Activated naive CD4-positive, alpha-beta T cell treated with Interleukin-2 at 50 U/mL for 16 hours (primary cell): ENCODE measurements around the gene DDRGK1.

Experiments used
- DNase-seq: peaks from one replicate; pipeline ENCODE4 v3.0.0-alpha.2; 2020

Gene DDRGK1

GRCh38 chr20:3180319-3180718, 24.2 kb downstream of the DDRGK1 start:
- no peak for DNase-seq

DNA sequence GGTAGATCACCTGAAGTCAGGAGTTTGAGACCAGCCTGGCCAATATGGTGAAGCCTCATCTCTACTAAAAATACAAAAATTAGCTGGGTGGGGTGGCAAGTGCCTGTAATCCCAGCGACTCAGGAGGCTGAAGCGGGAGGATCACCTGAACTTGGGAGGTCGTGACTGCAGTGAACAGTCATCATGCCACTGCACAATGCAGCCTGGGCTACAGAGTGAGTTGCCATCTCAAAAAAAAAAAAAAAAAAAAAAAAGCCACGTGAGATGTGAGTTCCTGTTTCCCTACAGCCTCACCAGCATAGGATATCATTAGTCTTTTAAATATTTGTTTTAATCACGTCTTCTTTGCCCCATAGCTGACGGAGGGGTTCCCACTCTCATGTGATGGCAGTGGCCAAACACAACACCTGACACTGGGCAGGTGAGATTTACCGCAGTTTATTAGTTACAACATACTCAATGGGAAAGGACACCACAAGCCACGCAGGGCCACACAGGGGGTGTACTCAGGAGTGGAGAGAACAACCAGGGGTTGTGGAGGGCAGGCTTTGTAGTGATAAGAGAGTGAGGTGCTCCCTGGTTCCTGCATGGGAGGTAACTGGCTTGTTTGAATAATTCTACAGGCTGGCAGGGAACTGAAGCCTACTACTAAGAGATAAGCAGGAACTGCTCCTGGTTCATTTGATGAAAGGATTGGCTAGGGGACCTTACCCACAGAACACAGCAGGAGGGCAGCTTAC, 26.6 kb downstream of the DDRGK1 start:
- DNase-seq: no peak

- no peak for DNase-seq
Observed at GRCh38 chr20:3175270-3175669, 29.2 kb downstream of the DDRGK1 start.

- DNase-seq: no peak
Observed at GRCh38 chr20:3174442-3175261, 29.8 kb downstream of the DDRGK1 start.

DNA sequence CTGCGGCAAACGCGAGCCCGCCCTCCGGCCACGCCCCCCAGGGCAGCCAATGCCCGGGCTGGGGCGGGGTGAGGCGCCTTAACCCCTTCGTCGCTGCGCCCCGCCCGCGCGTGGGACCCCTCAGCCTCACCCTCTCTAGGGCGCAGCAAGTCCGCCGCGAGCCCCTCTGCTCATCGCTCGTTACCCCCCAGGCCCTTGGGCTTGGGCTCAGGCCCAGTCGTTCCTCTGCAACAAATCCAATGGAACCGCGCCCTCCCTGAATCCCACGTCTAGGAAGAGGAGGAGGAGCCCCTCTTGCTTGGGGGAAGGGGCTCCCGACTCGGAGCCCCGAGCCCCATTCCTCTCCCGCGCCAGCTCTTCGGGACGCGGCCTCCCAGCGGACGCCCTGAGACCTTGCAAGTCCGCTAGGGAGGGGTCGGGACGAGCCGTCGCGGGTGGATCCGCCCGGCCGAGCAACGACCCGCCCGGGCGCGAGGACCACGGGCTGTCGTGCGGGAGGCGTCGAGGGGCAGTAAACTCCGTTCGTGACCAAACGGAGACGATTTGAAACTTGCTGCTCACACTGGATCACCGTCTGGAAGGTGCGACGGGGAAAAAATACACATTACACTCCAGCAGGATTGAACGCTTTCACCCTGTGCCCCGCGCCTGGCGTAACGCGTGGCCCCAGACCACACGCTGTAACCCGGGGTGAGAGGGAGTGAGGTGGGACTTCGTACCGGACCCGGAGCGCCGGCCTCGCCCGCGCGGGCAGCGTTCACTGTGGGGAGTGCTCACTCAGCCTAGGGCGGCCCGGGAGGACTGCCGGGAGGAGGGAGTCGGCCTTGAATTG, 30.7 kb downstream of the DDRGK1 start:
- DNase-seq: peak; percentile 92

- peak; percentile 83 for DNase-seq
Observed at GRCh38 chr20:3172933-3173609, 31.4 kb downstream of the DDRGK1 start, which contains the start of gene LZTS3. TSS of gene LZTS3 (minus strand) at chr20:3173549. CDS start at chr20:3167163, 6,386 bp downstream.

DNA sequence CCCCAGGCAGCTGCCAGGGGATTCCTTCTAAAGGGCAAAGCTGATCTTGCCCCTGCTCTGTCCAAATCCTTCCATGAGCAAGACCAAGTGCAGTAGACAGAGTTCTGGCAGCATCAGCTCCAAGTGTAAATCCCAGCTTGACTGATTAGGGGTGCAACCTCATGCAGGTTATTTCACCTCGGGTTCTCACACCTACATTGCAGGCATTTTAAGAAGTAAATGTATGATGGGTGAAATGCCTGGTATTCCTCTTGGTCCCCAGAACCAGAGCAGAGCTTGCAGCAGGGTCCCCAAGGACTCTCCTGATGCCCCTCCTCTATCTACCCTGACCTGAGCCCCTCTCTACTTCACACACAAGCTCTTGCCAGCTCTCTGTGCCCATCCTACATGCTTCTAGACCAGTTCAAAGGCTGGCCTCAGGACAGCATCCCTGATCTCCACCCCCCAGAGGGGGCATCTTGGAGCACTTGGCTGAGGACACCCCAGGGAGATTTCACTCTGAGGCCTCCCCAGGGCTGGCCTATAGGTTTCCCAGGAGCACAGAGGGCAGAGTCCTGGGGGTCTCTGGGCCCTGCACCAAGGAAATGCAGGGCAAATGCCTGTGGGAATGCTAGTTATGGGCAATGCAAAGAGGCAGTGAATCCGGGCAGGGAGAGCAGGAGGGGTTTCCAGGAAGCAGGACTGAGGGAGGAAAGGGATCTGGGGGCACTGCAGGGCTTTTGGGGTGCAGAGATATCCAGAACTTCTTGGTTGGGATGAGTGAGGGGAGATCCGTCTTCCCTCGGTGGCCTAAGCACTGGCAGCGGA, 32.2 kb downstream of the DDRGK1 start:
- no peak for DNase-seq

DNA sequence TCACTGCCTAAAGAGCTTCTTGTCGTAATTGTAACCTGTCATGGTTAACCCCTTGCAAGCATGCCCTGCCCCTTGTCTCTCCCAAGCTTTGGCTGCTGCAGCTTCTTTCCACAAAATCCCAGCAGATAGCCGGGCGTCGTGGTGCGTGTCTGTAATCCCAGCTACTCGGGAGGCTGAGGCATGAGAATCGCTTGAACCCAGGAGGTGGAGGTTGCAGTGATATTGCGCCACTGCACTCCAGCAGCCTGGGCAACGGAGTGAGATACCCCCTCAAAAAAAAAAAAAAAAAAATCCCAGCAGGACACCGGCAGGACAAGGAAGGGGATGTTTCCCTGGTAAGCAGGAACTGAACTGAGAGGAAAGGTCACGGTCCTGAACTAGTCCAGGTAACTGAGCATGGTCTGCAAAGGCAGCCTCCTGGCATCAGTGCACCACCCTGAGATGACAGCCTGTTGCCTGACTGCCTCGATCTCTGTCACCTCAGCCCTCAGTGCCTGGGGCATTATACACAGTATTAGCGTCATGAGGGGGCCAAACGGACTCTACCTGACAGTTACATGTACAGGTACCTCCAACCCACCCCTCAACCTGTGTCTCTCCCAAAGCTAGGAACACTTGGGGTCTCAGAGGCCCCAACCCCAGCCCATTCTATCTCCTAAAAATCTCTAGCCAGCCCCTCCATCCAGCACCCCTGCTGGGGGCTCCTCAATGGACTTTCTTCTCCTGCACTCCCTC, 32.9 kb downstream of the DDRGK1 start:
- no peak for DNase-seq

DNA sequence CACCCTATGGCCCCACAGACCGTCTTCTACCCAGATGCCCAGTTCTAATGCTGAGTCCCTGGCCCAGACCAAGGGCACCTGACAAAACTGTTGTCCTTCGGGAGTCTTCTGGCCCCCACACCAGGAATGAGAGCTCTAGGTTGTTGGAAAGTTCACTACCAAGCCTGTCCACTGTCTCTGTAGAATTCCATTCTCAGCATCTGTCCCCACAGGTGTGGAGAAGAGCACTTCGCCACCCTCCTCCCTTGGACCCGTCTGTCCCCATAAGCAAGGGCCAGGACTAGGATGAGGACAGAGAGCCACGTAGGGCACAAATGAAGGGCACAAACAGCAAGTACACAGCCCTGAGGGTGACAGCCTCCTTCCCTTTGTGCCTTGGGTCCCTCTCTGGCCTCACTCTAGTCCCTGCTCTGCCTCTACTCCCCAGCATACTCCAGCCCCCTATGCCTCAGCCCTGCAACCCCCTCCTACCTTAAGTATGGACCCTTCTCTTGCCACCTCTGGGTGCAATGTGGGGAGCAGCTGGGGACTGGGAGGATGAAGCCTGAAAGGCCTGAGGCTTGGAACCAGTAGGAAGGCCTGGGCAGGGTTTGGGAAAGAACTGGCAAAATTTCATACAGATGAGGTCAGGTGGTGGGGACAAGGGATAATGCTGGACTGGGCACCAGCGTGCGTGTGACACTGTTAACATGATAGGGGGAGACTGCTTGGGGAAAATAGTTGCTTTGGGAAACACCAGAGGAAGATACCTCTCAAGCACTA, 35.5 kb downstream of the DDRGK1 start:
- DNase-seq: no peak

GRCh38 chr20:3168079-3168828, 36.2 kb downstream of the DDRGK1 start:
- DNase-seq: no peak

DNA sequence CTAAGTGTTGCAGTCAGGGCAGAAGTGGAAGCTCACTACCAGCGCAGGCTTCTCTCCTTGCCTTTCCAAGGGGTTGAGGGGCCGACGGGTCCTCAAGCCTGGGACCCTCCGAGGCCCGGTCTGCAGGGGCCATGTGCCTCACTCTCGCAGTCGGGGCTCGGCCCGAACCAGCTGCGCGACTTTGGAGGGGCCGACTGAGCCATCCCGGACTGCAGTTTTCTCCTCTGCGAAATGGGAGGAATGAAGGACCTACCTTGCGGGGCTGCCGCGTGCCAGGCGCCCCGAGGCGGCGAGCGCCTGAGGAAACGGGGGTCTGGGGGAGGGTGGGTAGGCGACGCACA, 36.8 kb downstream of the DDRGK1 start:
- no peak for DNase-seq

DNA sequence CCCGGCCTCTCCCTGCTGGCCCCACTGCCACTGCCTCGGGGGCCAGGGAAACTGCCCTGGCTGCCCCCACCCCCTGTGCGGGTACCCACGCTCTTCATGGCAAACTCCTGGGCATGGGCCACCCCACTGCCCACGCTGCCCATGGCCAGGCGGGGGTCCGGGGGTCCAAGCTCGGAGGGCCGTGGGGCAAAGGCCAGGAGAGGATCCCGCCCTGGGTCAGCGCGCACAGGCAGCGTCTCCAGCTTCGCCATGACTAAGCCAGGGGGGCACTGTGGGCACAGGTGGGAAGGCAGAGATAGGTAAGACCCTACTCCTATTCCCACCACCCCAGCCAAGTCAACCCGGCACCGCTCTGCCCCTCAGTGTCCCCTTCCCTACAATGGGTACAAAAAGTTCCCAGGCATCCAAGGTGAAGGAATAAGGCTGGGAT, 37.6 kb downstream of the DDRGK1 start:
- no peak for DNase-seq

DNA sequence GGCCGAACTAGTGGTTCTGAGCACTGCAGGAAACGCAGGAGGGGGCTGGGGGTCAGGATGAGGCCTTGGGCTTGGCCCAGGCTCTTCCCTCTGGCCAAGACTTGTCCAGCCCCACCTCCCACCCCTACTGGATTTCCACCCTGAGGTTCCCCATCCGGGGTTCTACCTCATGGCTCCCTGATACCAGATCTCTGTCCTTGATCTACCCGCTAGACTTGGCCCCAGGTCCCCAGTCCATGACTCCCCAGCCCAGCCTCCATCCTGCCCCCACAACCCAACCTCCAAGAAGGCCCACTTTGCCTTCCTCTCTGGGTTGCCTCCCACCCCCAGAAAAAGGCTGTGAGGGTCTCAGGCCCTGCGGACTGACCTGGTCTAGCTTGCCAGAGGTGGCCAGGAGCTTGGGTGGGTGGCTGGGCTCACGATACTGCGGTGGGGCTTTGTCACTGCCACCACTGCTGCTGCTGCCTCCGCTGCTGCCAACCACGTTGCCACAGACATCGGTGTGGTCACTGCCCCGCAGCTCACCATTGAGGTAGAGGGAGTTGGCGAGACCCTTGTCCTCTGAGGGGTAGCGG, 38.1 kb downstream of the DDRGK1 start:
- no peak for DNase-seq

DNA sequence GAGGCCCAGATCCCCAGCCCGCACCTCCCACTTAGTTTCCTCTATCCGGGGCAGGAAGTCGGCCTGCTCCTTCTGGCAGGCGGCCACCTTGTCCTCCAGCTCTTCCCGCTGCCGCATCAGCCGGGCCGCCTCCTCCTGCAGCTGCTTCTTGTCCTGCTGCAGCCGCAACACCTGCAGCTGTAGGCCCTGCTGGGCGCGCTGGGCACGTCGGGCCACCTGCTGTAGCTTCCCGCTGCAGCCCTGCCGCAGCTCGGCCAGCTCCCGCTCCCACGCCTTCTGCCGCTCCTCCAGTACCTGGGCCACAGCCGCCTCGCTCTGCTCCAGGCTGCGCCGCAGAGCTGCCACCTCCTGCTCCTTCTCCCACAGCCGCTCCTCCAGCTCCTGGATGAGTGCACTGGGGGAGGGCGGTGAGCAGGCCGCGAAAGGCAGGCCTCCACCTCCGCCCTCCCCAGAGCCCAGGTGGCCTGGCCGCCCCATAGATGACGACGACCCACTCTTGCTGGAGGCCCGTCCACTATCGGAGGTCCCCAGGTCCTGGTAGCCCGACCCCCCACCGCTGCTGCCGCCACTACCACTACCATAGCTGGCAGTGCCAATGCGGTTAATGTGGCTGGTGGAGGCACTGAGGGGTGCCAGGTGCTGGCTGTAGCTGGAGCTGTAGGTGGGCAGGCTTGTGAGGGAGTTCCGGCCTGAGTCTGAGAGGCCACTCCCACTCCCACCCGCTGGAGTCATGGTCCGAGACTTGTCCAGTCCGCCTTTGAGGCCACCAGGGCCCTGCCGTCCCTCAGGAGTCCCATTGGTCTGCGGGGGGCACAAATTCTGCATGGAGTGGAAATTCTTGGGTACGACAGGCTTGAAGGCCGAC, 38.8 kb downstream of the DDRGK1 start:
- DNase-seq: no peak

DNA sequence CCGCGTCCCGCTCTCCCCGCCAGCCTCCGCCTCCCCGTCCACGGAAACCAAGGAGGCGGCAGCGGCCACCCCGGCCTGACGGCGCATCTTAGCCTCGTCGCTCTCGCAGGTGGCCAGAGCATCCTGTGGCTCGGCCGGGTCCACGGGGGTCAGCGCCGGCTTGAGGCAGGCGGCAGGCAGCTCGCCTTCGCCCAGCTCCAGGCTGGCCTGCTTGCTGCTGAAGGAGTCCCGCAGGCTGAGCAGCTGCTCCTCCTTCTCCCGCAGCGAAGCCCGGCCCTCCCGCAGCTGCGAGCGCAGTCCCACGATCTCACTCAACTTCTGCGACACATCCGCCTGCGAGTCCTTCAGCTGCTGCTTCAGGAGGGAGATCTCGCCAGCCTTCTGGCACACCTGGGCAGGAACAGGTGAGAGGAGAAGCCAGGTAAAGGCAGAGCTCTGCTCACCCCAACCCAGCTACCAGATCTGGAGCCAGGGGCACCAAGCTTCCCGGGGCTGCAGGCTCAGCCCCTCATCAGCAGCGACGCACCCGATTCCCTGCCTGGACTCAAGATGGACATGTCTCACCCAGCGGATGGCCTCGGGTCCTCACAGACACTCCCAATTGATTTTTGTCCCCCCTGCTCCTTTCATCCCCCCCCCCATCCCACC, 39.6 kb downstream of the DDRGK1 start:
- DNase-seq: no peak

GRCh38 chr20:3164043-3164762, 40.3 kb downstream of the DDRGK1 start:
- DNase-seq: no peak
